ENCODE results near the gene PPP2R2B. TPM values are rescaled to one million over a fixed set of nuclear protein-coding genes. Genes with fewer than 3 reads are reported as not detected.
"Not testable (repeated sequence)": the region's sequence is repeated elsewhere in the genome, so short reads cannot be mapped to it uniquely, and the experiment has no call there.

The PPP2R2B gene
- total RNA-seq, 4 donors from 2014 or later, result 0.20 to 1.9 (median 1.3) TPM

GRCh38 chr5:146561711-146562110 lies 316.8 kb downstream of the PPP2R2B start:
- H3K4me3 ChIP-seq, result no peak overlapping the region
- no peaks in the 10 kb centered on the region for H3K36me3 ChIP-seq
- H3K27me3 ChIP-seq, result no peaks in the 10 kb centered on the region
- intact Hi-C loops (cut with DNase I; ENCODE audit: low total_unique reads), result no loop called here
- TF ChIP-seq POLR2AphosphoS5 (IDR thresholded peaks at IDR 0.05) (no peak), EP300 (IDR thresholded peaks at IDR 0.05; ENCODE audit: low read depth) (no peak), CTCF (IDR thresholded peaks at IDR 0.05) (no peak), POLR2A (IDR thresholded peaks at IDR 0.05) (no peak)
- no peaks in the 10 kb centered on the region for H3K4me1 ChIP-seq
- DNase-seq, result no peak
- no peak overlapping the region for H3K27ac ChIP-seq
- H3K9me3 ChIP-seq, result no peaks in the 10 kb centered on the region
- 79% methylated on average over 5 of the region's 5 CpGs for WGBS, 2 donors (ENCODE audit: low coverage in 1 of 2)
- in situ Hi-C loops (cut with MboI; ENCODE audit: low pct_ligation_motif_present in 1 of 4, low pct_unique_long_range_greater_than_20kb in 1 of 4, low sequenced_read_pairs in 3 of 4), result no loop called here

GRCh38 chr5:146560205-146560812 lies 318.2 kb downstream of the PPP2R2B start:
- H3K4me3 ChIP-seq, result no peak overlapping the region
- WGBS, 2 donors (ENCODE audit: low coverage in 1 of 2), result 52 to 54% methylated on average over 2 to 3 of the region's 3 CpGs
- no peaks in the 10 kb centered on the region for H3K36me3 ChIP-seq
- H3K27me3 ChIP-seq, result no peaks in the 10 kb centered on the region
- in situ Hi-C loops (cut with MboI; ENCODE audit: low pct_ligation_motif_present in 1 of 4, low pct_unique_long_range_greater_than_20kb in 1 of 4, low sequenced_read_pairs in 3 of 4) (no loop called here), intact Hi-C loops (cut with DNase I; ENCODE audit: low total_unique reads) (no loop called here)
- H3K9me3 ChIP-seq, result no peaks in the 10 kb centered on the region
- DNase-seq, result no peak
- no peak for TF ChIP-seq EP300 (IDR thresholded peaks at IDR 0.05; ENCODE audit: low read depth)
- TF ChIP-seq CTCF (IDR thresholded peaks at IDR 0.05), result no peak
- TF ChIP-seq POLR2A (IDR thresholded peaks at IDR 0.05), result no peak
- no peak for TF ChIP-seq POLR2AphosphoS5 (IDR thresholded peaks at IDR 0.05)
- H3K4me1 ChIP-seq, result no peaks in the 10 kb centered on the region
- no peak overlapping the region for H3K27ac ChIP-seq

GRCh38 chr5:146556884-146557283 lies 321.7 kb downstream of the PPP2R2B start:
- in situ Hi-C loops (cut with MboI; ENCODE audit: low pct_ligation_motif_present in 1 of 4, low pct_unique_long_range_greater_than_20kb in 1 of 4, low sequenced_read_pairs in 3 of 4), result not testable (repeated sequence)

GRCh38 chr5:146553446-146553845 lies 325.1 kb downstream of the PPP2R2B start:
- no peaks in the 10 kb centered on the region for H3K36me3 ChIP-seq
- 44 to 63% methylated on average over 3 of the region's 3 CpGs for WGBS, 2 donors (ENCODE audit: low coverage in 1 of 2)
- no peak for DNase-seq
- H3K27me3 ChIP-seq, result no peaks in the 10 kb centered on the region
- no peak for TF ChIP-seq EP300 (IDR thresholded peaks at IDR 0.05; ENCODE audit: low read depth)
- TF ChIP-seq POLR2A (IDR thresholded peaks at IDR 0.05), result no peak
- TF ChIP-seq CTCF (IDR thresholded peaks at IDR 0.05), result no peak
- H3K4me3 ChIP-seq, result no peak overlapping the region
- H3K27ac ChIP-seq, result no peak overlapping the region
- intact Hi-C loops (cut with DNase I; ENCODE audit: low total_unique reads), result no loop called here
- no peaks in the 10 kb centered on the region for H3K9me3 ChIP-seq
- in situ Hi-C loops (cut with MboI; ENCODE audit: low pct_ligation_motif_present in 1 of 4, low pct_unique_long_range_greater_than_20kb in 1 of 4, low sequenced_read_pairs in 3 of 4), result no loop called here
- no peaks in the 10 kb centered on the region for H3K4me1 ChIP-seq

More at GRCh38 chr5:146556884-146557283, 321.7 kb downstream of the PPP2R2B start:
- H3K27ac ChIP-seq; H3K4me1 ChIP-seq; H3K27me3 ChIP-seq; H3K36me3 ChIP-seq; H3K4me3 ChIP-seq; H3K9me3 ChIP-seq; intact Hi-C loops (cut with DNase I; ENCODE audit: low total_unique reads); DNase-seq: not testable (repeated sequence)
- 87% methylated on average over 4 of the region's 4 CpGs; no CpG with 5 or more reads in 1 of the 2 donors for WGBS, 2 donors (ENCODE audit: low coverage in 1 of 2)

- in situ Hi-C loops (cut with MboI; ENCODE audit: low pct_ligation_motif_present in 1 of 4, low pct_unique_long_range_greater_than_20kb in 1 of 4, low sequenced_read_pairs in 3 of 4) (loop anchor here (10.0 to 25.0 kb wide), 3 partner anchors 415 to 813 kb away; no protein-coding TSS in a partner anchor), intact Hi-C loops (cut with DNase I; ENCODE audit: low total_unique reads) (no loop called here)
- Histone ChIP-seq H3K36me3 (no peaks in the 10 kb centered on the region), H3K27ac (no peak overlapping the region), H3K4me3 (no peak overlapping the region), H3K9me3 (no peaks in the 10 kb centered on the region), H3K4me1 (no peaks in the 10 kb centered on the region), H3K27me3 (no peaks in the 10 kb centered on the region)
- no peak for TF ChIP-seq EP300 (IDR thresholded peaks at IDR 0.05; ENCODE audit: low read depth)
- no peak for TF ChIP-seq POLR2A (IDR thresholded peaks at IDR 0.05)
- no peak for TF ChIP-seq POLR2AphosphoS5 (IDR thresholded peaks at IDR 0.05)
- TF ChIP-seq CTCF (IDR thresholded peaks at IDR 0.05), result no peak
- no peak for DNase-seq
Observed at GRCh38 chr5:146549615-146550014, 328.9 kb downstream of the PPP2R2B start.

Data from transverse colon (tissue), 4 donors.